Type B pancreatic cell (in vitro differentiated cells): Measurements from ENCODE around the gene MRPL2. TPM values are rescaled to one million over a fixed set of nuclear protein-coding genes. Genes with fewer than 3 reads are reported as not detected.

Experiments used
- DNase-seq: peaks from one replicate; pipeline ENCODE4 v3.0.0; 2021; ENCODE audit warnings: mixed read lengths; ENCODE audit not compliant: unreplicated experiment; ENCODE audit errors: extremely low spot score
- H3K27ac Mint-ChIP-seq: 2 replicates; pipeline ENCODE4 v1.8.0; 2021; ENCODE audit warnings: mild to moderate bottlenecking, mixed read lengths
- H3K27me3 Mint-ChIP-seq: 2 replicates; pipeline ENCODE4 v1.8.0; 2021; ENCODE audit warnings: mixed read lengths
- H3K36me3 Mint-ChIP-seq: 2 replicates; pipeline ENCODE4 v1.8.0; 2021; ENCODE audit warnings: mixed read lengths
- H3K4me1 Mint-ChIP-seq: one replicate; pipeline ENCODE4 v1.8.0; 2021; ENCODE audit warnings: mixed read lengths; ENCODE audit not compliant: unreplicated experiment
- H3K4me3 Mint-ChIP-seq: 2 replicates; pipeline ENCODE4 v1.8.0; 2021; ENCODE audit warnings: mild to moderate bottlenecking, mixed read lengths
- H3K9me3 Mint-ChIP-seq: 2 replicates; pipeline ENCODE4 v1.8.0; 2021; ENCODE audit warnings: mixed read lengths
- CTCF ChIP-seq: fragments of 200-600 bp; sonication (generic); conservative IDR thresholded peaks from 2 replicates; pipeline ENCODE4 v1.5.0; 2021; ENCODE audit warnings: antibody characterized with exemption, mild to moderate bottlenecking
- total RNA-seq: library from RNA; stranded (reverse); gene quantifications from 2 replicates; pipeline ENCODE4 v1.2.1, GENCODE V29; 2021; ENCODE audit warnings: low replicate concordance

MRPL2 gene
- total RNA-seq, 1 donor from 2014 or later: 58.6 TPM

- Mint-ChIP-seq H3K27ac (peak overlapping the region; percentile 99), H3K36me3 (peaks cover 13% of the 10 kb centered on the region), H3K9me3 (no peaks in the 10 kb centered on the region), H3K4me3 (peak overlapping the region; percentile 98), H3K4me1 (peaks cover 36% of the 10 kb centered on the region), H3K27me3 (no peaks in the 10 kb centered on the region)
- TF ChIP-seq CTCF: no peak
- no peak for DNase-seq
These were observed 960 bp upstream of the MRPL2 start for GRCh38 chr6:43060034-43060754.

- Mint-ChIP-seq H3K36me3 (peaks cover 5% of the 10 kb centered on the region), H3K4me1 (peaks cover 40% of the 10 kb centered on the region), H3K9me3 (no peaks in the 10 kb centered on the region), H3K4me3 (peak overlapping the region; percentile 98), H3K27ac (peak overlapping the region; percentile 99), H3K27me3 (no peaks in the 10 kb centered on the region)
- no peak for TF ChIP-seq CTCF
- DNase-seq: no peak
These were observed 703 bp downstream of the MRPL2 start for GRCh38 chr6:43058531-43058930.

- H3K4me3 Mint-ChIP-seq: peak overlapping the region; percentile 63
- no peaks in the 10 kb centered on the region for H3K27me3 Mint-ChIP-seq
- H3K9me3 Mint-ChIP-seq: no peaks in the 10 kb centered on the region
- no peak for TF ChIP-seq CTCF
- peak overlapping the region; percentile 93 for H3K27ac Mint-ChIP-seq
- H3K4me1 Mint-ChIP-seq: peaks cover 52% of the 10 kb centered on the region
- DNase-seq: no peak
- peaks cover 11% of the 10 kb centered on the region for H3K36me3 Mint-ChIP-seq
These were observed 3.3 kb downstream of the MRPL2 start for GRCh38 chr6:43055966-43056365.

GRCh38 chr6:43054206-43054943, 4.9 kb downstream of the MRPL2 start:
- Mint-ChIP-seq H3K4me3 (peak overlapping the region; percentile 95), H3K9me3 (no peaks in the 10 kb centered on the region), H3K27me3 (no peaks in the 10 kb centered on the region), H3K27ac (peak overlapping the region; percentile 93), H3K4me1 (peaks cover 45% of the 10 kb centered on the region), H3K36me3 (peaks cover 15% of the 10 kb centered on the region)
- no peak for TF ChIP-seq CTCF
- DNase-seq: no peak

GRCh38 chr6:43053545-43054205, 5.6 kb downstream of the MRPL2 start, which contains the start of gene CUL7:
Gene CUL7 (minus strand): TSS chr6:43053851. CDS start chr6:43052788, 1,063 bp downstream.
- DNase-seq: peak; percentile 90
- H3K4me3 Mint-ChIP-seq: peak within 1 kb of the TSS; percentile 95
- peaks cover 15% of the 10 kb centered on the region for H3K36me3 Mint-ChIP-seq
- peaks cover 42% of the 10 kb centered on the region for H3K4me1 Mint-ChIP-seq
- no peaks in the 10 kb centered on the region for H3K9me3 Mint-ChIP-seq
- peak within 1 kb of the TSS; percentile 93 for H3K27ac Mint-ChIP-seq
- H3K27me3 Mint-ChIP-seq: no peaks in the 10 kb centered on the region
- TF ChIP-seq CTCF: peak; percentile 12
